Bronchial epithelial cell (primary cell): ENCODE measurements around the gene FAM193A. TPM values are rescaled to one million over a fixed set of nuclear protein-coding genes. Genes with fewer than 3 reads are reported as not detected.

Experiments
- DNase-seq: peaks from one replicate; pipeline ENCODE4 v3.0.0-alpha.2; 2010; ENCODE audit warnings: low read depth
- FAIRE-seq: peaks from 2 replicates; lab custom pipeline; 2011; peaks lifted over from hg19 to GRCh38; lab: Jason Lieb, UNC
- H3K27me3 ChIP-seq: 2 replicates; pipeline ENCODE4 v1.5.1; 2011; ENCODE audit warnings: low read length; ENCODE audit not compliant: control insufficient read depth, insufficient read depth
- H3K36me3 ChIP-seq: 2 replicates; pipeline ENCODE4 v1.5.1; 2011; ENCODE audit warnings: low read length; ENCODE audit not compliant: control insufficient read depth, insufficient read depth
- H3K4me3 ChIP-seq: 2 replicates; pipeline ENCODE4 v1.5.1; 2011; ENCODE audit warnings: mild to moderate bottlenecking, low read depth, low read length, control low read depth
- CTCF ChIP-seq: IDR thresholded peaks from 2 replicates; pipeline ENCODE4 v1.5.1; 2011; ENCODE audit warnings: mild to moderate bottlenecking, moderate library complexity, low read length, control low read depth, inconsistent platforms; ENCODE audit not compliant: insufficient read depth, severe bottlenecking
- total RNA-seq: library from RNA; depleted of rRNA; stranded (reverse); fragments of >200 nt; gene quantifications from 2 replicates; pipeline ENCODE4 v1.2.1, GENCODE V29; 2014

FAM193A gene
- total RNA-seq, 1 donor from 2014 or later, result 6.6 TPM

- no peak for TF ChIP-seq CTCF
- Histone ChIP-seq H3K27me3 (no peaks in the 10 kb centered on the region), H3K4me3 (no peak overlapping the region), H3K36me3 (peaks cover 15% of the 10 kb centered on the region)
- no peak for FAIRE-seq
- DNase-seq, result no peak
Observed at GRCh38 chr4:2750719-2751605, 214.5 kb downstream of the FAM193A start.

- Histone ChIP-seq H3K36me3 (peaks cover 4% of the 10 kb centered on the region), H3K4me3 (no peak overlapping the region), H3K27me3 (no peaks in the 10 kb centered on the region)
- no peak for TF ChIP-seq CTCF
- DNase-seq (peak; percentile 26), FAIRE-seq (no peak)
Observed at GRCh38 chr4:2753436-2753835, 217.0 kb downstream of the FAM193A start.

- no peak for FAIRE-seq
- DNase-seq, result no peak
- no peak for TF ChIP-seq CTCF
Observed at GRCh38 chr4:2754848-2755819, 218.7 kb downstream of the FAM193A start.

GRCh38 chr4:2755821-2756690, 219.6 kb downstream of the FAM193A start, which contains the start of gene TNIP2:
TNIP2 (minus strand) TSS chr4:2756336; CDS start chr4:2756289, 47 bp downstream.
- FAIRE-seq, result no peak
- H3K36me3 ChIP-seq, result peaks cover 2% of the 10 kb centered on the region
- peak; percentile 42 for TF ChIP-seq CTCF
- peak; percentile 65 for DNase-seq
- no peaks in the 10 kb centered on the region for H3K27me3 ChIP-seq
- H3K4me3 ChIP-seq, result peak within 1 kb of the TSS; percentile 86

More at GRCh38 chr4:2754848-2755819, 218.7 kb downstream of the FAM193A start:
- Histone ChIP-seq H3K27me3 (no peaks in the 10 kb centered on the region), H3K36me3 (peaks cover 4% of the 10 kb centered on the region), H3K4me3 (peak overlapping the region; percentile 86)
